Mesodermal cell (in vitro differentiated cells): ENCODE results near the gene COL20A1.

ENCODE experiments used
- H3K27ac ChIP-seq: 2 replicates; pipeline ENCODE4 v1.7.0; 2013; ENCODE audit warnings: mild to moderate bottlenecking, low read depth, low read length, moderate library complexity; ENCODE audit not compliant: severe bottlenecking
- H3K36me3 ChIP-seq: 2 replicates; pipeline ENCODE4 v1.7.1; 2013; ENCODE audit warnings: mild to moderate bottlenecking, low read length, moderate library complexity; ENCODE audit not compliant: control insufficient read depth, insufficient read depth
- H3K4me1 ChIP-seq: one replicate; pipeline ENCODE4 v1.7.1; 2013; ENCODE audit warnings: mild to moderate bottlenecking, low read length; ENCODE audit not compliant: insufficient read depth, control insufficient read depth, poor library complexity, severe bottlenecking
- H3K4me3 ChIP-seq: 2 replicates; pipeline ENCODE4 v1.7.0; 2013; ENCODE audit warnings: low read length, control low read depth, mild to moderate bottlenecking; ENCODE audit not compliant: insufficient read depth, poor library complexity, severe bottlenecking; ENCODE audit errors: extremely low read depth
- H3K9me3 ChIP-seq: 2 replicates; pipeline ENCODE4 v1.7.1; 2013; ENCODE audit warnings: mild to moderate bottlenecking, low read length, moderate library complexity; ENCODE audit not compliant: control insufficient read depth
- WGBS, 2 experiments: methylation state at CpG; one replicate each; pipeline ENCODE4 v1.1.5; 2013; ENCODE audit warnings: missing lambda C conversion rate in 2 of 2; ENCODE audit not compliant: insufficient coverage in 2 of 2; 5-methylcytosine and 5-hydroxymethylcytosine counted together

The COL20A1 gene

GRCh38 chr20:63349516-63349895 is 56.5 kb downstream of the COL20A1 start:
- Histone ChIP-seq H3K4me1 (no peaks in the 10 kb centered on the region), H3K4me3 (no peak overlapping the region), H3K9me3 (no peaks in the 10 kb centered on the region), H3K36me3 (no peaks in the 10 kb centered on the region), H3K27ac (no peak overlapping the region)
- WGBS, 2 experiments = 89 to 92% methylated on average over 27 to 29 of the region's 29 CpGs

- H3K36me3 ChIP-seq = no peaks in the 10 kb centered on the region
- WGBS, 2 experiments = 92 to 96% methylated on average over 32 of the region's 33 CpGs
- no peak overlapping the region for H3K27ac ChIP-seq
- no peaks in the 10 kb centered on the region for H3K4me1 ChIP-seq
- H3K4me3 ChIP-seq = no peak overlapping the region
- no peaks in the 10 kb centered on the region for H3K9me3 ChIP-seq
Observed at GRCh38 chr20:63350196-63350595, 57.2 kb downstream of the COL20A1 start.

- Histone ChIP-seq H3K4me3 (no peak overlapping the region), H3K9me3 (no peaks in the 10 kb centered on the region), H3K4me1 (no peaks in the 10 kb centered on the region), H3K36me3 (no peaks in the 10 kb centered on the region), H3K27ac (no peak overlapping the region)
- WGBS, 2 experiments = 93 to 95% methylated on average over 32 to 34 of the region's 46 CpGs
Observed at GRCh38 chr20:63350597-63351325, 57.8 kb downstream of the COL20A1 start.

GRCh38 chr20:63351326-63351700 is 58.3 kb downstream of the COL20A1 start:
- H3K4me1 ChIP-seq = no peaks in the 10 kb centered on the region
- H3K4me3 ChIP-seq = no peak overlapping the region
- H3K27ac ChIP-seq = no peak overlapping the region
- H3K9me3 ChIP-seq = no peaks in the 10 kb centered on the region
- H3K36me3 ChIP-seq = no peaks in the 10 kb centered on the region
- 84 to 90% methylated on average over 9 to 12 of the region's 12 CpGs for WGBS, 2 experiments

GRCh38 chr20:63351811-63352591 is 59.0 kb downstream of the COL20A1 start:
- Histone ChIP-seq H3K27ac (no peak overlapping the region), H3K4me1 (no peaks in the 10 kb centered on the region), H3K4me3 (no peak overlapping the region), H3K36me3 (no peaks in the 10 kb centered on the region), H3K9me3 (no peaks in the 10 kb centered on the region)
- WGBS, 2 experiments = 39 to 58% methylated on average over 16 to 26 of the region's 28 CpGs

GRCh38 chr20:63352811-63353221 is 59.8 kb downstream of the COL20A1 start:
- no peaks in the 10 kb centered on the region for H3K36me3 ChIP-seq
- no peaks in the 10 kb centered on the region for H3K4me1 ChIP-seq
- no peak overlapping the region for H3K4me3 ChIP-seq
- WGBS, 2 experiments = 79% methylated on average over 12 of the region's 12 CpGs
- no peak overlapping the region for H3K27ac ChIP-seq
- no peaks in the 10 kb centered on the region for H3K9me3 ChIP-seq

- H3K36me3 ChIP-seq = no peaks in the 10 kb centered on the region
- 91 to 94% methylated on average over 20 to 21 of the region's 25 CpGs for WGBS, 2 experiments
- H3K27ac ChIP-seq = no peak overlapping the region
- no peak overlapping the region for H3K4me3 ChIP-seq
- no peaks in the 10 kb centered on the region for H3K9me3 ChIP-seq
- H3K4me1 ChIP-seq = no peaks in the 10 kb centered on the region
Observed at GRCh38 chr20:63354636-63355350, 61.8 kb downstream of the COL20A1 start.

- Histone ChIP-seq H3K4me3 (no peak overlapping the region), H3K4me1 (peaks cover 4% of the 10 kb centered on the region), H3K9me3 (no peaks in the 10 kb centered on the region), H3K36me3 (no peaks in the 10 kb centered on the region), H3K27ac (no peak overlapping the region)
- 96 to 100% methylated on average over 5 to 6 of the region's 11 CpGs for WGBS, 2 experiments
Observed at GRCh38 chr20:63355781-63356295, 62.9 kb downstream of the COL20A1 start.

- no peaks in the 10 kb centered on the region for H3K9me3 ChIP-seq
- H3K36me3 ChIP-seq = no peaks in the 10 kb centered on the region
- H3K4me1 ChIP-seq = peaks cover 4% of the 10 kb centered on the region
- no peak overlapping the region for H3K27ac ChIP-seq
- 85 to 94% methylated on average over 7 to 8 of the region's 8 CpGs for WGBS, 2 experiments
- no peak overlapping the region for H3K4me3 ChIP-seq
Observed at GRCh38 chr20:63356511-63356910, 63.5 kb downstream of the COL20A1 start.

GRCh38 chr20:63356931-63357879 is 64.2 kb downstream of the COL20A1 start:
- Histone ChIP-seq H3K4me1 (peaks cover 4% of the 10 kb centered on the region), H3K27ac (no peak overlapping the region)
- WGBS, 2 experiments = 83 to 84% methylated on average over 24 to 25 of the region's 30 CpGs

More at GRCh38 chr20:63356931-63357879, 64.2 kb downstream of the COL20A1 start:
- H3K9me3 ChIP-seq = no peaks in the 10 kb centered on the region
- H3K36me3 ChIP-seq = no peaks in the 10 kb centered on the region
- no peak overlapping the region for H3K4me3 ChIP-seq
